Esophagus squamous epithelium (tissue), 4 donors: ENCODE results near the gene SSX5.
"Not testable (repeated sequence)": the region's sequence is repeated elsewhere in the genome, so short reads cannot be mapped to it uniquely, and the experiment has no call there.

ENCODE experiments used
- POLR2A ChIP-seq, 4 donors: fragments of 450-650 bp; IDR thresholded peaks; one replicate each; pipeline ENCODE4 v1.6.1; 2017; ENCODE audit warnings: antibody characterized with exemption in 4 of 4, mild to moderate bottlenecking in 4 of 4, moderate library complexity in 3 of 4
- TF ChIP-seq, protein P1 (sequence below), 6 experiments: fragments of 450-650 bp in 4 of 6; fragments of 200-600 bp in 2 of 6; sonication (generic) in 2 of 6; IDR thresholded peaks; one replicate each; pipeline ENCODE4 v1.5.1; 2016 to 2019; ENCODE audit warnings: antibody characterized with exemption in 6 of 6, mild to moderate bottlenecking in 4 of 6, moderate library complexity in 4 of 6

DNA sequence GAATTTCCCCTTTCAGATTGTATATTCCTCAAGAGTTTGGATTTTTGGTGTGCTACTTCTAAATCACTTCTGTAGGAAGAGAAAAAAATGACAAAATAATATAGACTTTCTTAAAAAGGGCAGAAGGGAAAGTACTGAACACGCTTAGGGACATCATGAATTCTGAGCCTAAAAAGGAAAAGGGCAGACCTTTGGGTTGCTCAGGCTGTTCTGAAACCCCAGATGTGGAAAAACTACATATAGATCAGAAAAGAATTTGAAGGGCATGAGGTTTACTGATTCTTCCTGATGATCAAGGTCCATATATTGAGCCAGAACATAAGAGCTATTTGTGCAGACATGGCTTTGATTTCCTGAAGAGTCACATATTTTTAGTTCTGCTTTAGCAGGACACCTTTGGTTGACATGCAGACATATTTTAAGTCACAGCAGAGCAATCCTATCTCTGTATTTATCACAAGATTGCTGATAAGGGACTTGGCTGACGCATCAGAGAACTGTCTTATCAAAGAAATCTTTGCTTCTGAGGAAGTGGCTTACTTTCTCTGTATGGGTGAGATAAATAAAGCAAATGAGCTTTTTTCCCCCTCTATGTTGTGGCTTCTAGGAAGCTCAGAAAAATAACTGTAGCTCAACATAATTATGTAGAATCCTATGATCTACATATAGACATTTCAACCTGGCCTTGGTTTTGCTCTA lies 54.6 kb downstream of the SSX5 start:
- TF ChIP-seq, protein P1, sequence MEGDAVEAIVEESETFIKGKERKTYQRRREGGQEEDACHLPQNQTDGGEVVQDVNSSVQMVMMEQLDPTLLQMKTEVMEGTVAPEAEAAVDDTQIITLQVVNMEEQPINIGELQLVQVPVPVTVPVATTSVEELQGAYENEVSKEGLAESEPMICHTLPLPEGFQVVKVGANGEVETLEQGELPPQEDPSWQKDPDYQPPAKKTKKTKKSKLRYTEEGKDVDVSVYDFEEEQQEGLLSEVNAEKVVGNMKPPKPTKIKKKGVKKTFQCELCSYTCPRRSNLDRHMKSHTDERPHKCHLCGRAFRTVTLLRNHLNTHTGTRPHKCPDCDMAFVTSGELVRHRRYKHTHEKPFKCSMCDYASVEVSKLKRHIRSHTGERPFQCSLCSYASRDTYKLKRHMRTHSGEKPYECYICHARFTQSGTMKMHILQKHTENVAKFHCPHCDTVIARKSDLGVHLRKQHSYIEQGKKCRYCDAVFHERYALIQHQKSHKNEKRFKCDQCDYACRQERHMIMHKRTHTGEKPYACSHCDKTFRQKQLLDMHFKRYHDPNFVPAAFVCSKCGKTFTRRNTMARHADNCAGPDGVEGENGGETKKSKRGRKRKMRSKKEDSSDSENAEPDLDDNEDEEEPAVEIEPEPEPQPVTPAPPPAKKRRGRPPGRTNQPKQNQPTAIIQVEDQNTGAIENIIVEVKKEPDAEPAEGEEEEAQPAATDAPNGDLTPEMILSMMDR (IDR thresholded peaks at IDR 0.05) = not testable (repeated sequence)
- TF ChIP-seq POLR2A (IDR thresholded peaks at IDR 0.05) = not testable (repeated sequence)
